ES-I3 (cell line): Measurements from ENCODE around the gene ZNF232.
A peak's percentile ranks its signal among the peaks of the same experiment; 100 is the strongest.
"Not testable (repeated sequence)": the region's sequence is repeated elsewhere in the genome, so short reads cannot be mapped to it uniquely, and the experiment has no call there.

Experiments
- H3K36me3 ChIP-seq: 2 replicates; pipeline ENCODE4 v1.6.1; 2013; ENCODE audit warnings: mild to moderate bottlenecking, low read length, control low read depth, moderate library complexity; ENCODE audit not compliant: insufficient read depth
- H3K4me1 ChIP-seq: 2 replicates; pipeline ENCODE4 v1.6.1; 2013; ENCODE audit warnings: mild to moderate bottlenecking, control low read depth, low read length; ENCODE audit not compliant: insufficient read depth
- H3K9ac ChIP-seq: 2 replicates; pipeline ENCODE4 v1.6.1; 2013; ENCODE audit warnings: low read depth, mild to moderate bottlenecking, low read length, moderate library complexity
- H3K9me3 ChIP-seq: 2 replicates; pipeline ENCODE4 v1.6.1; 2013; ENCODE audit warnings: mild to moderate bottlenecking, low read length, moderate library complexity; ENCODE audit not compliant: control insufficient read depth, insufficient read depth

Gene ZNF232

GRCh38 chr17:5123343-5124124 is 11.9 kb upstream of the ZNF232 start:
- Histone ChIP-seq H3K4me1 (no peaks in the 10 kb centered on the region), H3K36me3 (no peaks in the 10 kb centered on the region), H3K9ac (no peak overlapping the region; the same call in 1 of the 2 replicates)

GRCh38 chr17:5122586-5123342 is 11.1 kb upstream of the ZNF232 start:
- Histone ChIP-seq H3K4me1 (no peaks in the 10 kb centered on the region), H3K9ac (peak overlapping the region; percentile 86), H3K9me3 (no peaks in the 10 kb centered on the region), H3K36me3 (no peaks in the 10 kb centered on the region)

More at GRCh38 chr17:5123343-5124124, 11.9 kb upstream of the ZNF232 start:
- H3K9me3 ChIP-seq, result no peaks in the 10 kb centered on the region

GRCh38 chr17:5122056-5122455 is 10.4 kb upstream of the ZNF232 start:
- H3K36me3 ChIP-seq, H3K9me3 ChIP-seq, H3K4me1 ChIP-seq: not testable (repeated sequence)
- H3K9ac ChIP-seq, result peak overlapping the region; percentile 86

GRCh38 chr17:5121186-5121841 is 9.6 kb upstream of the ZNF232 start:
- H3K4me1 ChIP-seq, result no peaks in the 10 kb centered on the region
- H3K9me3 ChIP-seq, result no peaks in the 10 kb centered on the region
- H3K9ac ChIP-seq, result no peak overlapping the region
- H3K36me3 ChIP-seq, result no peaks in the 10 kb centered on the region

GRCh38 chr17:5120436-5121185 is 8.9 kb upstream of the ZNF232 start:
- not testable (repeated sequence) for H3K36me3 ChIP-seq, H3K9ac ChIP-seq, H3K4me1 ChIP-seq, H3K9me3 ChIP-seq

- Histone ChIP-seq H3K4me1 (no peaks in the 10 kb centered on the region), H3K9me3 (no peaks in the 10 kb centered on the region), H3K9ac (no peak overlapping the region), H3K36me3 (no peaks in the 10 kb centered on the region)
These were observed 8.4 kb upstream of the ZNF232 start for GRCh38 chr17:5120036-5120435.

- H3K4me1 ChIP-seq, result no peaks in the 10 kb centered on the region
These were observed 6.5 kb upstream of the ZNF232 start for GRCh38 chr17:5118219-5118618.

GRCh38 chr17:5115673-5116651 is 4.3 kb upstream of the ZNF232 start, which contains the start of gene USP6:
TSS of gene USP6 (plus strand) at chr17:5116032. CDS start at chr17:5130368, 14,336 bp downstream.
- Histone ChIP-seq H3K9me3 (no peaks in the 10 kb centered on the region), H3K9ac (no peak within 1 kb of the TSS; the same call in 1 of the 2 replicates), H3K4me1 (no peaks in the 10 kb centered on the region), H3K36me3 (peaks cover 2% of the 10 kb centered on the region)

More at GRCh38 chr17:5118219-5118618, 6.5 kb upstream of the ZNF232 start:
- H3K9ac ChIP-seq, result no peak overlapping the region
- no peaks in the 10 kb centered on the region for H3K9me3 ChIP-seq
- peaks cover 2% of the 10 kb centered on the region for H3K36me3 ChIP-seq

GRCh38 chr17:5110816-5111215 is 862 bp downstream of the ZNF232 start:
- Histone ChIP-seq H3K9ac (peak overlapping the region; percentile 95), H3K9me3 (peaks cover 10% of the 10 kb centered on the region), H3K4me1 (no peaks in the 10 kb centered on the region), H3K36me3 (peaks cover 31% of the 10 kb centered on the region)

- Histone ChIP-seq H3K9ac (no peak overlapping the region), H3K36me3 (peaks cover 5% of the 10 kb centered on the region), H3K9me3 (peaks cover 11% of the 10 kb centered on the region; the same call in 1 of the 2 replicates), H3K4me1 (no peaks in the 10 kb centered on the region)
These were observed 10.8 kb downstream of the ZNF232 start for GRCh38 chr17:5100832-5101231.

GRCh38 chr17:5099271-5099670 is 12.4 kb downstream of the ZNF232 start:
- Histone ChIP-seq H3K4me1 (no peaks in the 10 kb centered on the region), H3K9ac (no peak overlapping the region), H3K36me3 (no peaks in the 10 kb centered on the region; the same call in 1 of the 2 replicates), H3K9me3 (peaks cover 13% of the 10 kb centered on the region; the same call in 1 of the 2 replicates)

- Histone ChIP-seq H3K36me3 (no peaks in the 10 kb centered on the region; the same call in 1 of the 2 replicates), H3K9me3 (peaks cover 30% of the 10 kb centered on the region), H3K9ac (peak overlapping the region; percentile 46), H3K4me1 (no peaks in the 10 kb centered on the region)
These were observed 14.4 kb downstream of the ZNF232 start for GRCh38 chr17:5097101-5097834.
